HepG2 (cell line): Measurements from ENCODE around the gene SLC43A1.

ENCODE experiments used
- ATF3 ChIP-seq: sonication (generic); formaldehyde crosslinking; IDR thresholded peaks from 2 replicates; pipeline ENCODE4 v1.4.0; 2020; ENCODE audit warnings: missing genetic modification reagents
- POLR2AphosphoS2 ChIP-seq: IDR thresholded peaks from 2 replicates; pipeline ENCODE4 v1.6.1; 2011; ENCODE audit warnings: low read depth, low read length, improper control_type of control experiment
- PTBP1 ChIP-seq: fragments of 200-400 bp; formaldehyde crosslinking; IDR thresholded peaks from 2 replicates; pipeline ENCODE4 v1.6.1; 2018; ENCODE audit warnings: low read length, low read depth; ENCODE audit not compliant: poor library complexity, severe bottlenecking
- ZBTB33 ChIP-seq: sonication (generic); formaldehyde crosslinking; IDR thresholded peaks from 2 replicates; pipeline ENCODE4 v1.4.0; 2020; ENCODE audit warnings: missing genetic modification reagents
- ZKSCAN1 ChIP-seq: fragments of 150-350 bp; IDR thresholded peaks from 2 replicates; pipeline ENCODE4 v1.6.1; 2014; ENCODE audit warnings: low read length
- TF ChIP-seq, protein P1 (sequence below): sonication (generic); formaldehyde crosslinking; IDR thresholded peaks from 2 replicates; pipeline ENCODE4 v1.5.0; 2020; ENCODE audit warnings: mild to moderate bottlenecking, missing genetic modification reagents, moderate library complexity

GRCh38 chr11:57499983-57500461, 15.5 kb downstream of the SLC43A1 start:
- TF ChIP-seq PTBP1: no peak
- TF ChIP-seq, protein P1, sequence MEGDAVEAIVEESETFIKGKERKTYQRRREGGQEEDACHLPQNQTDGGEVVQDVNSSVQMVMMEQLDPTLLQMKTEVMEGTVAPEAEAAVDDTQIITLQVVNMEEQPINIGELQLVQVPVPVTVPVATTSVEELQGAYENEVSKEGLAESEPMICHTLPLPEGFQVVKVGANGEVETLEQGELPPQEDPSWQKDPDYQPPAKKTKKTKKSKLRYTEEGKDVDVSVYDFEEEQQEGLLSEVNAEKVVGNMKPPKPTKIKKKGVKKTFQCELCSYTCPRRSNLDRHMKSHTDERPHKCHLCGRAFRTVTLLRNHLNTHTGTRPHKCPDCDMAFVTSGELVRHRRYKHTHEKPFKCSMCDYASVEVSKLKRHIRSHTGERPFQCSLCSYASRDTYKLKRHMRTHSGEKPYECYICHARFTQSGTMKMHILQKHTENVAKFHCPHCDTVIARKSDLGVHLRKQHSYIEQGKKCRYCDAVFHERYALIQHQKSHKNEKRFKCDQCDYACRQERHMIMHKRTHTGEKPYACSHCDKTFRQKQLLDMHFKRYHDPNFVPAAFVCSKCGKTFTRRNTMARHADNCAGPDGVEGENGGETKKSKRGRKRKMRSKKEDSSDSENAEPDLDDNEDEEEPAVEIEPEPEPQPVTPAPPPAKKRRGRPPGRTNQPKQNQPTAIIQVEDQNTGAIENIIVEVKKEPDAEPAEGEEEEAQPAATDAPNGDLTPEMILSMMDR (CRISPR knock-in tag): no peak
- TF ChIP-seq ZBTB33 (CRISPR knock-in tag): no peak
- no peak for TF ChIP-seq ZKSCAN1
- no peak for TF ChIP-seq POLR2AphosphoS2
- TF ChIP-seq ATF3 (CRISPR knock-in tag): no peak
